K562 (cell line): ENCODE data around the gene PEX3. TPM values are rescaled to one million over a fixed set of nuclear protein-coding genes. Genes with fewer than 3 reads are reported as not detected.

Experiments
- BHLHE40 ChIP-seq: IDR thresholded peaks from 2 replicates; pipeline ENCODE4 v1.6.1; 2011; ENCODE audit warnings: low read length, improper control_type of control experiment
- CBFA2T2 ChIP-seq: fragments of 450-650 bp; conservative IDR thresholded peaks from 2 replicates; pipeline ENCODE4 v1.6.1; 2017; ENCODE audit warnings: mild to moderate bottlenecking
- CBFB ChIP-seq: sonication (generic); formaldehyde crosslinking; IDR thresholded peaks from 2 replicates; pipeline ENCODE4 v1.4.0; 2020; ENCODE audit warnings: mild to moderate bottlenecking, missing genetic modification reagents
- CREB3L1 ChIP-seq: fragments of 450-650 bp; IDR thresholded peaks from 2 replicates; pipeline ENCODE4 v1.6.1; 2014; ENCODE audit warnings: low read depth, mild to moderate bottlenecking, moderate library complexity, borderline replicate concordance
- DNMT1 ChIP-seq: fragments of 450-650 bp; IDR thresholded peaks from 2 replicates; pipeline ENCODE4 v1.6.1; 2016; ENCODE audit warnings: antibody characterized with exemption, mild to moderate bottlenecking
- EGR1 ChIP-seq: fragments of 450-650 bp; conservative IDR thresholded peaks from 2 replicates; pipeline ENCODE4 v1.6.1; 2017; ENCODE audit warnings: mild to moderate bottlenecking
- ELK3 ChIP-seq: fragments of 450-650 bp; formaldehyde crosslinking; IDR thresholded peaks from 2 replicates; pipeline ENCODE4 v1.4.0; 2020; ENCODE audit warnings: mild to moderate bottlenecking
- HLTF ChIP-seq: fragments of 450-650 bp; IDR thresholded peaks from 2 replicates; pipeline ENCODE4 v1.6.1; 2016
- HSF4 ChIP-seq: fragments of 250-450 bp; sonication (Bioruptor Pico); IDR thresholded peaks from 2 replicates; pipeline ENCODE4 v2.1.2; 2022; ENCODE audit warnings: mild to moderate bottlenecking, moderate library complexity, borderline replicate concordance
- MAX ChIP-seq: sonication (generic); formaldehyde crosslinking; IDR thresholded peaks from 2 replicates; pipeline ENCODE4 v1.9.0; 2022; ENCODE audit warnings: mild to moderate bottlenecking, missing genetic modification reagents
- MBD2 ChIP-seq: sonication (generic); IDR thresholded peaks from 2 replicates; pipeline ENCODE4 v1.6.1; 2016; ENCODE audit warnings: low read depth, borderline replicate concordance
- MEF2D ChIP-seq: conservative IDR thresholded peaks from 2 replicates; pipeline ENCODE4 v1.6.1; 2016; ENCODE audit warnings: low read depth, missing genetic modification characterization, missing compliant biosample characterization
- NFIC ChIP-seq: fragments of 450-650 bp; IDR thresholded peaks from 2 replicates; pipeline ENCODE4 v1.6.1; 2017; ENCODE audit warnings: mild to moderate bottlenecking, inconsistent platforms
- POLR3A ChIP-seq: IDR thresholded peaks from 2 replicates; pipeline ENCODE4 v1.6.1; 2011; ENCODE audit warnings: borderline replicate concordance, mild to moderate bottlenecking, moderate library complexity; ENCODE audit not compliant: insufficient read length, insufficient read depth; ENCODE audit errors: extremely low read depth
- RBM25 ChIP-seq: fragments of 200-400 bp; formaldehyde crosslinking; IDR thresholded peaks from 2 replicates; pipeline ENCODE4 v1.6.1; 2018; ENCODE audit warnings: low read length, low read depth, moderate library complexity; ENCODE audit not compliant: severe bottlenecking
- RBM39 ChIP-seq: fragments of 200-400 bp; formaldehyde crosslinking; optimal IDR thresholded peaks from 2 replicates; pipeline ENCODE3; 2018; ENCODE audit warnings: low read depth, low read length
- RUNX1 ChIP-seq: sonication (generic); IDR thresholded peaks from 2 replicates; pipeline ENCODE4 v1.6.1; 2016; ENCODE audit warnings: antibody characterized with exemption, low read depth
- STAT5A ChIP-seq: IDR thresholded peaks from 2 replicates; pipeline ENCODE4 v1.6.1; 2012; ENCODE audit warnings: low read length, inconsistent platforms, borderline replicate concordance
- TRIM25 ChIP-seq: fragments of 450-650 bp; IDR thresholded peaks from 2 replicates; pipeline ENCODE4 v1.7.0; 2016; ENCODE audit warnings: borderline replicate concordance
- ZFX ChIP-seq: sonication (generic); formaldehyde crosslinking; IDR thresholded peaks from 2 replicates; pipeline ENCODE4 v1.8.0; 2022; ENCODE audit warnings: mild to moderate bottlenecking, missing genetic modification reagents, moderate library complexity
- ZKSCAN1 ChIP-seq: fragments of 150-350 bp; IDR thresholded peaks from 2 replicates; pipeline ENCODE4 v1.6.1; 2016; ENCODE audit warnings: low read depth, low read length
- ZNF436 ChIP-seq: fragments of 250-450, 450-650 bp; sonication (Bioruptor Pico); formaldehyde crosslinking; IDR thresholded peaks from 2 replicates; pipeline ENCODE4 v1.7.0; 2020; ENCODE audit warnings: mild to moderate bottlenecking
- ZNF584 ChIP-seq: fragments of 200-800 bp; sonication (Bioruptor generic); IDR thresholded peaks from 2 replicates; pipeline ENCODE4 v1.6.1; 2016; ENCODE audit warnings: low read depth, mild to moderate bottlenecking, missing genetic modification characterization, missing compliant biosample characterization
- polyA plus RNA-seq, 8 experiments: library from polyadenylated mRNA; depleted of rRNA in 4 of 8; stranded (reverse) in 5 of 8; unstranded in 3 of 8; fragments of >200 nt; fragmentation: Nextera tagmentation in 2 of 8; fragmentation: Illumina TruSeq in 1 of 8; extraction: Ambion mirVana in 2 of 8; extraction: Trizol in 1 of 8; gene quantifications; 2 replicates each; pipeline versions ENCODE4 v1.2.1 to v1.2.3, GENCODE V29; 2011 to 2014; ENCODE audit warnings: inconsistent platforms in 1 of 8, missing spikeins in 1 of 8
- total RNA-seq, 7 experiments: library from RNA; depleted of rRNA in 6 of 7; stranded (reverse); fragments of >200 nt in 6 of 7; fragmentation: Illumina TruSeq in 2 of 7; extraction: Trizol in 2 of 7; gene quantifications; 2 replicates each; pipeline versions ENCODE4 v1.2.1 to v1.2.3, GENCODE V29; 2011 to 2021; ENCODE audit warnings: low replicate concordance in 1 of 7

PEX3 gene
- total and polyA plus RNA-seq, 9 of the 15 experiments (the other 6 are each of a cell fraction or from before 2014, with no cell fraction given): 17.3 to 69.6 (median 32.7) TPM

GRCh38 chr6:143449714-143450452, 722 bp upstream of the PEX3 start (continued):
- TF ChIP-seq ZKSCAN1: no peak
- no peak for TF ChIP-seq ELK3 (CRISPR knock-in tag)
- no peak for TF ChIP-seq CREB3L1
- TF ChIP-seq NFIC: peak; percentile 65
- peak; percentile 70 for TF ChIP-seq POLR3A
- TF ChIP-seq RBM39: peak; percentile 79
- TF ChIP-seq BHLHE40: peak; percentile 87
- TF ChIP-seq ZNF584: no peak
- peak; percentile 79 for TF ChIP-seq MAX (CRISPR knock-in tag)
- 0 out of 2 replicates have a peak, but pooled peaks have one; percentile 12 for TF ChIP-seq DNMT1
- no peak for TF ChIP-seq EGR1
- no peak for TF ChIP-seq HLTF
- TF ChIP-seq CBFB (CRISPR knock-in tag): no peak; the same call in 1 of the 2 replicates
- TF ChIP-seq TRIM25: no peak
- TF ChIP-seq HSF4 (CRISPR knock-in tag): peak; percentile 54; the same call in 1 of the 2 replicates
- no peak for TF ChIP-seq CBFA2T2
- no peak for TF ChIP-seq MEF2D (tag)
- TF ChIP-seq MBD2: no peak
- TF ChIP-seq RBM25: no peak
- no peak for TF ChIP-seq STAT5A
- TF ChIP-seq ZFX (CRISPR knock-in tag): no peak
- TF ChIP-seq RUNX1: no peak
- no peak for TF ChIP-seq ZNF436 (CRISPR knock-in tag)
